Measurements from ENCODE around the gene ZNF784.

The ZNF784 gene

DNA sequence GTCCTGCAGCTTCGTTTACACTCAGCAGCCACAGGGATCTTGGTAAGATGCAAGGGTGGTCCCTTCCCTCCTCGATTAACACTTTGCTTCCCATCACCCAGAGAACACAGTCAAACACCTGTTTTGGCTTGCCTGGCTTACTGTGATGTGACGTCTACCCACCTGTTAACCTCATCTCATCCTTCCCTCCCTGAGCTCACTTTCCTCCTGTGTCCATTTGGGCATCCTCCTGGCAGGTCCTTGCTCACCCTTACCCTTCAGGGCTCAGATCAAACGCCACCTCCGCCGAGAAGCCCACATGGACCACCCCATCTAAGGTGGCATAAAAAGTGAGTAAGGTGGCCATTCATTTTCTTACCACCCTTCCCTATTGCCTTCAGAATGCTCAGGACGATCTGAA, 34.3 kb downstream of the ZNF784 start:
- no peak for ATAC-seq
- TF ChIP-seq TOX (CRISPR knock-in tag; IDR thresholded peaks at IDR 0.05; ENCODE audit: borderline replicate concordance), result no peak
- TF ChIP-seq, protein P1, sequence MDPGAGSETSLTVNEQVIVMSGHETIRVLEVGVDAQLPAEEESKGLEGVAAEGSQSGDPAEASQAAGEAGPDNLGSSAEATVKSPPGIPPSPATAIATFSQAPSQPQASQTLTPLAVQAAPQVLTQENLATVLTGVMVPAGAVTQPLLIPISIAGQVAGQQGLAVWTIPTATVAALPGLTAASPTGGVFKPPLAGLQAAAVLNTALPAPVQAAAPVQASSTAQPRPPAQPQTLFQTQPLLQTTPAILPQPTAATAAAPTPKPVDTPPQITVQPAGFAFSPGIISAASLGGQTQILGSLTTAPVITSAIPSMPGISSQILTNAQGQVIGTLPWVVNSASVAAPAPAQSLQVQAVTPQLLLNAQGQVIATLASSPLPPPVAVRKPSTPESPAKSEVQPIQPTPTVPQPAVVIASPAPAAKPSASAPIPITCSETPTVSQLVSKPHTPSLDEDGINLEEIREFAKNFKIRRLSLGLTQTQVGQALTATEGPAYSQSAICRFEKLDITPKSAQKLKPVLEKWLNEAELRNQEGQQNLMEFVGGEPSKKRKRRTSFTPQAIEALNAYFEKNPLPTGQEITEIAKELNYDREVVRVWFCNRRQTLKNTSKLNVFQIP (CRISPR knock-in tag; IDR thresholded peaks at IDR 0.05; ENCODE audit: borderline replicate concordance, low read depth), result no peak
- no peak for TF ChIP-seq GLIS3 (CRISPR knock-in tag; IDR thresholded peaks at IDR 0.05)
- TF ChIP-seq BACH2 (CRISPR knock-in tag; IDR thresholded peaks at IDR 0.05; ENCODE audit: borderline replicate concordance), result no peak
- TF ChIP-seq RARB (CRISPR knock-in tag; IDR thresholded peaks at IDR 0.05), result no peak
- TF ChIP-seq, protein P2, sequence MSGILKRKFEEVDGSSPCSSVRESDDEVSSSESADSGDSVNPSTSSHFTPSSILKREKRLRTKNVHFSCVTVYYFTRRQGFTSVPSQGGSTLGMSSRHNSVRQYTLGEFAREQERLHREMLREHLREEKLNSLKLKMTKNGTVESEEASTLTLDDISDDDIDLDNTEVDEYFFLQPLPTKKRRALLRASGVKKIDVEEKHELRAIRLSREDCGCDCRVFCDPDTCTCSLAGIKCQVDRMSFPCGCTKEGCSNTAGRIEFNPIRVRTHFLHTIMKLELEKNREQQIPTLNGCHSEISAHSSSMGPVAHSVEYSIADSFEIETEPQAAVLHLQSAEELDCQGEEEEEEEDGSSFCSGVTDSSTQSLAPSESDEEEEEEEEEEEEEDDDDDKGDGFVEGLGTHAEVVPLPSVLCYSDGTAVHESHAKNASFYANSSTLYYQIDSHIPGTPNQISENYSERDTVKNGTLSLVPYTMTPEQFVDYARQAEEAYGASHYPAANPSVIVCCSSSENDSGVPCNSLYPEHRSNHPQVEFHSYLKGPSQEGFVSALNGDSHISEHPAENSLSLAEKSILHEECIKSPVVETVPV (CRISPR knock-in tag; IDR thresholded peaks at IDR 0.05), result no peak
- TF ChIP-seq CREB5 (CRISPR knock-in tag; IDR thresholded peaks at IDR 0.05; ENCODE audit: low read depth), result no peak
- TF ChIP-seq ARNTL (CRISPR knock-in tag; IDR thresholded peaks at IDR 0.05; ENCODE audit: borderline replicate concordance, low read depth), result no peak
- TF ChIP-seq CSDC2 (CRISPR knock-in tag; IDR thresholded peaks at IDR 0.05), result no peak
- TF ChIP-seq ZFP30 (CRISPR knock-in tag; IDR thresholded peaks at IDR 0.05), result no peak
- TF ChIP-seq, protein P3, sequence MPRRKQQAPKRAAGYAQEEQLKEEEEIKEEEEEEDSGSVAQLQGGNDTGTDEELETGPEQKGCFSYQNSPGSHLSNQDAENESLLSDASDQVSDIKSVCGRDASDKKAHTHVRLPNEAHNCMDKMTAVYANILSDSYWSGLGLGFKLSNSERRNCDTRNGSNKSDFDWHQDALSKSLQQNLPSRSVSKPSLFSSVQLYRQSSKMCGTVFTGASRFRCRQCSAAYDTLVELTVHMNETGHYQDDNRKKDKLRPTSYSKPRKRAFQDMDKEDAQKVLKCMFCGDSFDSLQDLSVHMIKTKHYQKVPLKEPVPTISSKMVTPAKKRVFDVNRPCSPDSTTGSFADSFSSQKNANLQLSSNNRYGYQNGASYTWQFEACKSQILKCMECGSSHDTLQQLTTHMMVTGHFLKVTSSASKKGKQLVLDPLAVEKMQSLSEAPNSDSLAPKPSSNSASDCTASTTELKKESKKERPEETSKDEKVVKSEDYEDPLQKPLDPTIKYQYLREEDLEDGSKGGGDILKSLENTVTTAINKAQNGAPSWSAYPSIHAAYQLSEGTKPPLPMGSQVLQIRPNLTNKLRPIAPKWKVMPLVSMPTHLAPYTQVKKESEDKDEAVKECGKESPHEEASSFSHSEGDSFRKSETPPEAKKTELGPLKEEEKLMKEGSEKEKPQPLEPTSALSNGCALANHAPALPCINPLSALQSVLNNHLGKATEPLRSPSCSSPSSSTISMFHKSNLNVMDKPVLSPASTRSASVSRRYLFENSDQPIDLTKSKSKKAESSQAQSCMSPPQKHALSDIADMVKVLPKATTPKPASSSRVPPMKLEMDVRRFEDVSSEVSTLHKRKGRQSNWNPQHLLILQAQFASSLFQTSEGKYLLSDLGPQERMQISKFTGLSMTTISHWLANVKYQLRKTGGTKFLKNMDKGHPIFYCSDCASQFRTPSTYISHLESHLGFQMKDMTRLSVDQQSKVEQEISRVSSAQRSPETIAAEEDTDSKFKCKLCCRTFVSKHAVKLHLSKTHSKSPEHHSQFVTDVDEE (CRISPR knock-in tag; IDR thresholded peaks at IDR 0.05), result no peak
- TF ChIP-seq PATZ1 (CRISPR knock-in tag; IDR thresholded peaks at IDR 0.05; ENCODE audit: borderline replicate concordance), result no peak
- no peak for TF ChIP-seq SNAI2 (CRISPR knock-in tag; IDR thresholded peaks at IDR 0.05)
- TF ChIP-seq ZNF8 (CRISPR knock-in tag; IDR thresholded peaks at IDR 0.05), result no peak
- TF ChIP-seq ZNF70 (CRISPR knock-in tag; IDR thresholded peaks at IDR 0.05), result no peak

- TF ChIP-seq ZNF565 (CRISPR knock-in tag; conservative IDR thresholded peaks at IDR 0.05; ENCODE audit: low read depth), result no peak
- TF ChIP-seq SNAI2 (CRISPR knock-in tag; IDR thresholded peaks at IDR 0.05), result no peak
- TF ChIP-seq ZNF8 (CRISPR knock-in tag; IDR thresholded peaks at IDR 0.05), result no peak
- TF ChIP-seq RARB (CRISPR knock-in tag; IDR thresholded peaks at IDR 0.05), result no peak
- no peak for TF ChIP-seq OSR1 (CRISPR knock-in tag; IDR thresholded peaks at IDR 0.05)
- TF ChIP-seq ZNF70 (CRISPR knock-in tag; IDR thresholded peaks at IDR 0.05), result no peak
- no peak for TF ChIP-seq ZFP3 (CRISPR knock-in tag; IDR thresholded peaks at IDR 0.05)
- TF ChIP-seq, protein P2 (CRISPR knock-in tag; IDR thresholded peaks at IDR 0.05), result no peak
- no peak for TF ChIP-seq ESRRG (CRISPR knock-in tag; IDR thresholded peaks at IDR 0.05)
- TF ChIP-seq CREB5 (CRISPR knock-in tag; IDR thresholded peaks at IDR 0.05; ENCODE audit: low read depth), result no peak
- TF ChIP-seq CSDC2 (CRISPR knock-in tag; IDR thresholded peaks at IDR 0.05), result no peak
- no peak for TF ChIP-seq ZC3H10 (CRISPR knock-in tag; IDR thresholded peaks at IDR 0.05)
- TF ChIP-seq GLIS3 (CRISPR knock-in tag; IDR thresholded peaks at IDR 0.05), result no peak
- TF ChIP-seq, protein P3 (CRISPR knock-in tag; IDR thresholded peaks at IDR 0.05), result no peak
- TF ChIP-seq BACH2 (CRISPR knock-in tag; IDR thresholded peaks at IDR 0.05; ENCODE audit: borderline replicate concordance), result no peak
- no peak for TF ChIP-seq PPARA (CRISPR knock-in tag; IDR thresholded peaks at IDR 0.05; ENCODE audit: borderline replicate concordance)
- no peak for TF ChIP-seq ISL1 (CRISPR knock-in tag; IDR thresholded peaks at IDR 0.05)
- no peak for TF ChIP-seq ARNTL (CRISPR knock-in tag; IDR thresholded peaks at IDR 0.05; ENCODE audit: borderline replicate concordance, low read depth)
- TF ChIP-seq ZFP30 (CRISPR knock-in tag; IDR thresholded peaks at IDR 0.05), result no peak
- ATAC-seq, result no peak
These were observed 35.6 kb downstream of the ZNF784 start for GRCh38 chr19:55588738-55589137.
